Stimulated activated naive CD8-positive, alpha-beta T cell treated with anti-CD3 and anti-CD28 coated beads, Interleukin-15, Interleukin-2, amounts not matched to agents 100 U/mL and 50 U/mL, for 24 hours (primary cell): ENCODE data around the gene SP100.
A peak's percentile ranks its signal among the peaks of the same experiment; 100 is the strongest.
"Not testable (repeated sequence)": the region's sequence is repeated elsewhere in the genome, so short reads cannot be mapped to it uniquely, and the experiment has no call there.

Experiments used
- ATAC-seq: fragments of 150-1000 bp; cut with Tn5 transposase; one replicate; pipeline ENCODE4 v1.10.0; 2021
- DNase-seq: peaks from one replicate; pipeline ENCODE4 v3.0.0; 2021

The SP100 gene

GRCh38 chr2:230419181-230419580, 3.2 kb downstream of the SP100 start:
- ATAC-seq: no peak
- DNase-seq: no peak

GRCh38 chr2:230422149-230422548, 6.1 kb downstream of the SP100 start:
- DNase-seq (no peak), ATAC-seq (no peak)

- no peak for ATAC-seq
- DNase-seq: no peak
Observed at GRCh38 chr2:230423851-230424458, 8.0 kb downstream of the SP100 start.

GRCh38 chr2:230425377-230425776, 9.4 kb downstream of the SP100 start:
- DNase-seq (no peak), ATAC-seq (no peak)

- DNase-seq: no peak
- no peak for ATAC-seq
Observed at GRCh38 chr2:230429513-230429912, 13.5 kb downstream of the SP100 start.

- DNase-seq (no peak), ATAC-seq (peak; percentile 79)
Observed at GRCh38 chr2:230430957-230431910, 15.2 kb downstream of the SP100 start.

GRCh38 chr2:230434677-230435324, 18.8 kb downstream of the SP100 start:
- peak; percentile 11 for ATAC-seq
- no peak for DNase-seq

GRCh38 chr2:230435431-230435830, 19.4 kb downstream of the SP100 start:
- ATAC-seq (no peak), DNase-seq (no peak)

GRCh38 chr2:230439121-230439520, 23.1 kb downstream of the SP100 start:
- not testable (repeated sequence) for ATAC-seq, DNase-seq

- DNase-seq (no peak), ATAC-seq (peak; percentile 68)
Observed at GRCh38 chr2:230439590-230439989, 23.6 kb downstream of the SP100 start.

- DNase-seq: peak; percentile 61
- peak; percentile 88 for ATAC-seq
Observed at GRCh38 chr2:230441227-230441897, 25.4 kb downstream of the SP100 start.

GRCh38 chr2:230443541-230443940, 27.5 kb downstream of the SP100 start:
- ATAC-seq: no peak
- no peak for DNase-seq

GRCh38 chr2:230444832-230445231, 28.8 kb downstream of the SP100 start:
- DNase-seq (no peak), ATAC-seq (no peak)

GRCh38 chr2:230447036-230447435, 31.0 kb downstream of the SP100 start:
- ATAC-seq (peak; percentile 30), DNase-seq (peak; percentile 53)

GRCh38 chr2:230447455-230448451, 31.8 kb downstream of the SP100 start:
- peak; percentile 87 for ATAC-seq
- peak; percentile 46 for DNase-seq

GRCh38 chr2:230449901-230450467, 34.0 kb downstream of the SP100 start:
- ATAC-seq: no peak
- DNase-seq: no peak

- no peak for DNase-seq
- ATAC-seq: peak; percentile 34
Observed at GRCh38 chr2:230453006-230453405, 37.0 kb downstream of the SP100 start.

GRCh38 chr2:230455005-230455684, 39.1 kb downstream of the SP100 start:
- DNase-seq (no peak), ATAC-seq (no peak)

- ATAC-seq (peak; percentile 42), DNase-seq (no peak)
Observed at GRCh38 chr2:230457073-230457768, 41.2 kb downstream of the SP100 start.
